Measurements from ENCODE around the gene POLRMT.

DNA sequence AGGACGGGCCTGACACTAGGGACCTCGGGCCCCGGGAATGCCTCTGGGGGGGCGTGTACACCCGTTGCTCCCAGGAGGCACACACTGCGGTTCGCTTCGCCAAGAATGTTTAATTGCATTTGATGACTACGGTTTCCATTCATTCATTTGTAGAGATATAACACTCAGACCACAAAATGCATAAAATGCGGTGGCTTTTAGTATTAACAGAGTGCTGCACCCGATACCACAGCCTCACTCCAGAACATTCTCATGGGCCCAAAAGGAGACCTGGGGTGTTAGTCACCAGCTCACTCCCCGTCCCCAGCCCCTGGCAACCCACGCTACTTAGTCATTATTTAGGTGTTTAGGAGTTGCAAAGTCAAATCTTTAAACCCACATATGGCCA is 21.9 kb downstream of the POLRMT start:
- TF ChIP-seq POLR2A (IDR thresholded peaks at IDR 0.05) (no peak), POLR2AphosphoS5 (IDR thresholded peaks at IDR 0.05) (no peak)

Data from breast epithelium (tissue), 3 donors.